ENCODE results near the gene TXNL4B. TPM values are rescaled to one million over a fixed set of nuclear protein-coding genes. Genes with fewer than 3 reads are reported as not detected.
"Not testable (repeated sequence)": the region's sequence is repeated elsewhere in the genome, so short reads cannot be mapped to it uniquely, and the experiment has no call there.

The TXNL4B gene
- total RNA-seq, 1 experiment from 2014 or later = 17.4 TPM

DNA sequence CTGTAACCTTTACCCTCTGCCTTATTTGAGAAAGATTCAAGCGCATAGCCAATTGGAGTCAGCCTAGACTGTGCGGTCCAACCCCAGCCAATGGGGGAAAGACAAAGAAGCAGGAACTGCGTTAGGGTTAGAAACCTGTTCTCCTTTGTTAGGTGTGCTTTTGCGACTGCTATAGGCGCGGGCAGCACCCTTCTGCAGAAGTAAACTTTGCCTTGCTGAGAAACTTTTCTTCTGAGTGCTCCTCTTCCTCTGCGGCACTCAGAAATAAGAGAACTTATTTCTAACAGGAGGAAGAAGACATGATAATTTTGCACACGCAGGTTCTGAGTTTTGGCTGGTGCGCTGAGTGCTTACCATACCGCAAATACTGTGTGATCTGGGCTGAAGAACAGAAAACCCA is 9.0 kb downstream of the TXNL4B start:
- DNase-seq (ENCODE audit: unreplicated experiment) = no peak
- CTCF ChIA-PET = interaction anchor here (0.6 to 1.7 kb wide), 4 partner anchors 16 to 1406 kb away, joined by 3 to 9 read pairs (median 4); no protein-coding TSS in a partner anchor
- H3K9me3 Mint-ChIP-seq (ENCODE audit: unreplicated experiment) = no peaks in the 10 kb centered on the region
- no peaks in the 10 kb centered on the region for H3K27me3 Mint-ChIP-seq (ENCODE audit: insufficient read depth, unreplicated experiment)
- no peak overlapping the region for H3K4me3 Mint-ChIP-seq (ENCODE audit: unreplicated experiment)
- BruUV-seq (replicated peaks) = no TSS peak
- peaks cover 6% of the 10 kb centered on the region for H3K4me1 Mint-ChIP-seq (ENCODE audit: insufficient read depth, unreplicated experiment)
- H3K36me3 Mint-ChIP-seq (ENCODE audit: insufficient read depth, unreplicated experiment) = peaks cover 49% of the 10 kb centered on the region
- TF ChIP-seq, protein P1, sequence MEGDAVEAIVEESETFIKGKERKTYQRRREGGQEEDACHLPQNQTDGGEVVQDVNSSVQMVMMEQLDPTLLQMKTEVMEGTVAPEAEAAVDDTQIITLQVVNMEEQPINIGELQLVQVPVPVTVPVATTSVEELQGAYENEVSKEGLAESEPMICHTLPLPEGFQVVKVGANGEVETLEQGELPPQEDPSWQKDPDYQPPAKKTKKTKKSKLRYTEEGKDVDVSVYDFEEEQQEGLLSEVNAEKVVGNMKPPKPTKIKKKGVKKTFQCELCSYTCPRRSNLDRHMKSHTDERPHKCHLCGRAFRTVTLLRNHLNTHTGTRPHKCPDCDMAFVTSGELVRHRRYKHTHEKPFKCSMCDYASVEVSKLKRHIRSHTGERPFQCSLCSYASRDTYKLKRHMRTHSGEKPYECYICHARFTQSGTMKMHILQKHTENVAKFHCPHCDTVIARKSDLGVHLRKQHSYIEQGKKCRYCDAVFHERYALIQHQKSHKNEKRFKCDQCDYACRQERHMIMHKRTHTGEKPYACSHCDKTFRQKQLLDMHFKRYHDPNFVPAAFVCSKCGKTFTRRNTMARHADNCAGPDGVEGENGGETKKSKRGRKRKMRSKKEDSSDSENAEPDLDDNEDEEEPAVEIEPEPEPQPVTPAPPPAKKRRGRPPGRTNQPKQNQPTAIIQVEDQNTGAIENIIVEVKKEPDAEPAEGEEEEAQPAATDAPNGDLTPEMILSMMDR (IDR thresholded peaks at IDR 0.05; ENCODE audit: unreplicated experiment) = no peak
- POLR2A ChIA-PET = no interaction called here
- intact Hi-C loops (cut with micrococcal nuclease) = no loop called here
- H3K27ac Mint-ChIP-seq (ENCODE audit: low read depth, unreplicated experiment) = no peak overlapping the region

GRCh38 chr16:72083778-72084404 is 9.5 kb downstream of the TXNL4B start:
- POLR2A ChIA-PET = interaction anchor here (1.0 kb wide), 1 partner anchor 9 kb away, joined by 6 read pairs; the partner anchor contains the start of genes DHX38 and TXNL4B
- CTCF ChIA-PET = interaction anchor here (0.5 to 1.7 kb wide), 3 partner anchors 15 to 44 kb away, joined by 3 to 9 read pairs (median 4); no protein-coding TSS in a partner anchor

DNA sequence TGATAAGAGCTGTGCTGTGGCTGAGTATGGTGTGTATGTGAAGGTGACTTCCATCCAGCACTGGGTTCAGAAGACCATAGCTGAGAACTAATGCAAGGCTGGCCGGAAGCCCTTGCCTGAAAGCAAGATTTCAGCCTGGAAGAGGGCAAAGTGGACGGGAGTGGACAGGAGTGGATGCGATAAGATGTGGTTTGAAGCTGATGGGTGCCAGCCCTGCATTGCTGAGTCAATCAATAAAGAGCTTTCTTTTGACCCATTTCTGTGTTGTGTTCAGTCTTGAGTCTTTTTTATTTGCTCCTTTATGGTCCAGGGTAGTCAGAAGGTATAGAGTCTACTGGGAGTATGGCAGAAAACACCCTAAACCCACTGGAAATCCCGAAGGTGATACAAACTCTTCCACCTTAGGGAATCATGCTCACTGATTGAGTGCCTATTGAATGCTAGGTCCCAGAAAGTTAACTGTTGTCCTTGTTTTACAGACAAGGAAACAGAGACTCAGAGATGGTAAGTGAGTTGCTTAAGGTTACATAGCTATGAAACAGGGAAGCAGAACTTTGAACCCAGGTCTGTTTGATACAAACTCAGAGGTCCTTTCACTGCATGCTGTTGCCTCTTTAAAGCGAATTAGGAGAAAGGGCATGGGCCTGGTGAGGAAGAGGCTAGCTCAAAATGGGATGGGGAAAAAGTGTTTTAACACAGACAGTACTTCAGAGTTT is 16.3 kb downstream of the TXNL4B start:
- DNase-seq (ENCODE audit: unreplicated experiment); H3K9me3 Mint-ChIP-seq (ENCODE audit: unreplicated experiment); BruUV-seq (replicated peaks); H3K36me3 Mint-ChIP-seq (ENCODE audit: insufficient read depth, unreplicated experiment); H3K4me1 Mint-ChIP-seq (ENCODE audit: insufficient read depth, unreplicated experiment); H3K27ac Mint-ChIP-seq (ENCODE audit: low read depth, unreplicated experiment); H3K27me3 Mint-ChIP-seq (ENCODE audit: insufficient read depth, unreplicated experiment); H3K4me3 Mint-ChIP-seq (ENCODE audit: unreplicated experiment); intact Hi-C loops (cut with micrococcal nuclease): not testable (repeated sequence)
- CTCF ChIA-PET = interaction anchor here (1.8 kb wide), 1 partner anchor 10 kb away, joined by 9 read pairs; no protein-coding TSS in a partner anchor
- POLR2A ChIA-PET = interaction anchor here (0.8 kb wide), 1 partner anchor 16 kb away, joined by 4 read pairs; the partner anchor contains the start of genes DHX38 and TXNL4B

More at GRCh38 chr16:72083778-72084404, 9.5 kb downstream of the TXNL4B start:
- no peak for DNase-seq (ENCODE audit: unreplicated experiment)
- Mint-ChIP-seq H3K9me3 (ENCODE audit: unreplicated experiment) (no peaks in the 10 kb centered on the region), H3K27ac (ENCODE audit: low read depth, unreplicated experiment) (no peak overlapping the region), H3K4me3 (ENCODE audit: unreplicated experiment) (no peak overlapping the region), H3K27me3 (ENCODE audit: insufficient read depth, unreplicated experiment) (no peaks in the 10 kb centered on the region), H3K4me1 (ENCODE audit: insufficient read depth, unreplicated experiment) (peaks cover 6% of the 10 kb centered on the region), H3K36me3 (ENCODE audit: insufficient read depth, unreplicated experiment) (peaks cover 44% of the 10 kb centered on the region)
- intact Hi-C loops (cut with micrococcal nuclease) = no loop called here
- TF ChIP-seq, protein P1 (IDR thresholded peaks at IDR 0.05; ENCODE audit: unreplicated experiment) = no peak
- BruUV-seq (replicated peaks) = no TSS peak

- H3K36me3 Mint-ChIP-seq (ENCODE audit: insufficient read depth, unreplicated experiment); intact Hi-C loops (cut with micrococcal nuclease); H3K9me3 Mint-ChIP-seq (ENCODE audit: unreplicated experiment); H3K27me3 Mint-ChIP-seq (ENCODE audit: insufficient read depth, unreplicated experiment); POLR2A ChIA-PET; H3K4me3 Mint-ChIP-seq (ENCODE audit: unreplicated experiment); H3K4me1 Mint-ChIP-seq (ENCODE audit: insufficient read depth, unreplicated experiment); H3K27ac Mint-ChIP-seq (ENCODE audit: low read depth, unreplicated experiment); BruUV-seq (replicated peaks); DNase-seq (ENCODE audit: unreplicated experiment); CTCF ChIA-PET: not testable (repeated sequence)
Observed at GRCh38 chr16:72075067-72075466, 18.4 kb downstream of the TXNL4B start.
